ENCODE results near the gene WWOX.

Gene WWOX

DNA sequence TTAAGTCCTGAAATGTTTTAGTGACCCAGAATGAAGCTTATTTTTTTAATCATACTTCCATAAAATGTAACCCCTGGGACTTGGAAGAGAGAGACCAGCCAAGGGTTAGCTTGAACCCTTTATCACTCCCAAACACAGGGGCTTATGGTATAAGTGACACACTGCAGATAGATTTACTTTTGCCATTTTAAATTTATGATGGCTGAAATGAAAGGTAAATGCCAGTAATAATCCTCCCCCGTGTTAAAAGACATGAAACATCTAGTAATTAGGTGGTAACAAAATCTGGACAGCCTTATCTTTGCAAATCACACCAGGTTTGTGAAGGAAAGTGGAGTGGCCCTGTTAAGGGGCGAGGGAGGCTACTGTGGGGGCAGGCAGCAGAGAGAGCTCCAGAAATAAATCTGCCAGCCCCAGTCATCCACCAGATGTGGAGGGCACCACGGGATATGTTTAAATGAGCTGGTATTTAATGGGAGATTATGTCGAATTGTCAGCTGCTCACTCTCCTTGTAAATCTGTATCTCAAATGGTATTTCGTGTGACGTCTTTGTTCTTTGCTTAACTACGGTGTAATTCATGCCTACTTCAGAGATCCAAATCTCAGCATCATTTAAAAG, 326.5 kb downstream of the WWOX start:
- Histone ChIP-seq H3K4me1 (ENCODE audit: insufficient read depth, low read length) (no peaks in the 10 kb centered on the region), H3K36me3 (ENCODE audit: insufficient read depth, low read length) (peaks cover 9% of the 10 kb centered on the region; the same call in 1 of the 2 replicates), H3K79me2 (ENCODE audit: insufficient read depth, low read length) (no peaks in the 10 kb centered on the region), H3K27me3 (ENCODE audit: insufficient read depth, low read length, poor library complexity) (no peaks in the 10 kb centered on the region), H3K9ac (ENCODE audit: low read depth, low read length) (no peak overlapping the region), H3K4me2 (ENCODE audit: insufficient read depth, low read length) (no peak overlapping the region), H4K20me1 (ENCODE audit: insufficient read depth, low read length) (no peaks in the 10 kb centered on the region), H3K9me3 (ENCODE audit: insufficient read depth, low read length, severe bottlenecking) (peaks cover 2% of the 10 kb centered on the region), H3K27ac (ENCODE audit: low read length) (no peak overlapping the region), H2AFZ (ENCODE audit: low read depth, low read length) (no peak overlapping the region), H3K4me3 (ENCODE audit: low read depth in 1 of 2, low read length in 2 of 2) (no peak overlapping the region)
- no peak for ATAC-seq (ENCODE audit: insufficient read depth, low read depth)
- no peak for DNase-seq
- TF ChIP-seq, protein P1, sequence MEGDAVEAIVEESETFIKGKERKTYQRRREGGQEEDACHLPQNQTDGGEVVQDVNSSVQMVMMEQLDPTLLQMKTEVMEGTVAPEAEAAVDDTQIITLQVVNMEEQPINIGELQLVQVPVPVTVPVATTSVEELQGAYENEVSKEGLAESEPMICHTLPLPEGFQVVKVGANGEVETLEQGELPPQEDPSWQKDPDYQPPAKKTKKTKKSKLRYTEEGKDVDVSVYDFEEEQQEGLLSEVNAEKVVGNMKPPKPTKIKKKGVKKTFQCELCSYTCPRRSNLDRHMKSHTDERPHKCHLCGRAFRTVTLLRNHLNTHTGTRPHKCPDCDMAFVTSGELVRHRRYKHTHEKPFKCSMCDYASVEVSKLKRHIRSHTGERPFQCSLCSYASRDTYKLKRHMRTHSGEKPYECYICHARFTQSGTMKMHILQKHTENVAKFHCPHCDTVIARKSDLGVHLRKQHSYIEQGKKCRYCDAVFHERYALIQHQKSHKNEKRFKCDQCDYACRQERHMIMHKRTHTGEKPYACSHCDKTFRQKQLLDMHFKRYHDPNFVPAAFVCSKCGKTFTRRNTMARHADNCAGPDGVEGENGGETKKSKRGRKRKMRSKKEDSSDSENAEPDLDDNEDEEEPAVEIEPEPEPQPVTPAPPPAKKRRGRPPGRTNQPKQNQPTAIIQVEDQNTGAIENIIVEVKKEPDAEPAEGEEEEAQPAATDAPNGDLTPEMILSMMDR (IDR thresholded peaks at IDR 0.05; ENCODE audit: borderline replicate concordance, extremely low read depth, low read length, poor library complexity, severe bottlenecking), result no peak

DNA sequence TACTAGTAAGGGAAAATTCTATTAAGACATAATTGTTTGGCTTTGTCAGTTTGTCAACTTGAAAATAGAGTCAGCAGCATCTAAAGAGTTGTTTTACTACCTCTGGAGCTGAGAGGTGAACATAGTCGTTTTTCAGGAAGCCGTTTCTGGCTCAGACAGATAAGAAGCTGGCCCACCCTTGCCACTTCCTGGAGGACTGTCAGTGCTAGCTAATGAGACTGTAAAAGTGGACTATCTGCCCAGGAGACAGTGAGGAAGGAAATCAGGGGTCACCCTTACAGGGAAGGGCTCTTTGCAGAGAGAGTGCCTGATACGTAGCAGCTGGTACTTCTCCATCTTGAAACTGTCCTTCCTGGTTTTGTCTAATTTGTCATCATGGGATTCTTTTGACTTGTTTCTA, 328.7 kb downstream of the WWOX start:
- TF ChIP-seq, protein P1 (IDR thresholded peaks at IDR 0.05; ENCODE audit: borderline replicate concordance, extremely low read depth, low read length, poor library complexity, severe bottlenecking), result no peak
- no peak for TF ChIP-seq EZH2 (IDR thresholded peaks at IDR 0.05; ENCODE audit: borderline replicate concordance, low read depth, low read length, severe bottlenecking)
- no peaks in the 10 kb centered on the region for H4K20me1 ChIP-seq (ENCODE audit: insufficient read depth, low read length)
- H3K4me2 ChIP-seq (ENCODE audit: insufficient read depth, low read length), result no peak overlapping the region
- no peak overlapping the region for H2AFZ ChIP-seq (ENCODE audit: low read depth, low read length)
- H3K9me3 ChIP-seq (ENCODE audit: insufficient read depth, low read length, severe bottlenecking), result peaks cover 2% of the 10 kb centered on the region
- H3K4me3 ChIP-seq (ENCODE audit: low read depth in 1 of 2, low read length in 2 of 2), result no peak overlapping the region
- no peak for DNase-seq
- no peaks in the 10 kb centered on the region for H3K4me1 ChIP-seq (ENCODE audit: insufficient read depth, low read length)
- H3K9ac ChIP-seq (ENCODE audit: low read depth, low read length), result no peak overlapping the region
- no peaks in the 10 kb centered on the region for H3K27me3 ChIP-seq (ENCODE audit: insufficient read depth, low read length, poor library complexity)
- no peak overlapping the region for H3K27ac ChIP-seq (ENCODE audit: low read length)
- H3K79me2 ChIP-seq (ENCODE audit: insufficient read depth, low read length), result no peaks in the 10 kb centered on the region
- H3K36me3 ChIP-seq (ENCODE audit: insufficient read depth, low read length), result peaks cover 18% of the 10 kb centered on the region
- ATAC-seq (ENCODE audit: insufficient read depth, low read depth), result no peak

DNA sequence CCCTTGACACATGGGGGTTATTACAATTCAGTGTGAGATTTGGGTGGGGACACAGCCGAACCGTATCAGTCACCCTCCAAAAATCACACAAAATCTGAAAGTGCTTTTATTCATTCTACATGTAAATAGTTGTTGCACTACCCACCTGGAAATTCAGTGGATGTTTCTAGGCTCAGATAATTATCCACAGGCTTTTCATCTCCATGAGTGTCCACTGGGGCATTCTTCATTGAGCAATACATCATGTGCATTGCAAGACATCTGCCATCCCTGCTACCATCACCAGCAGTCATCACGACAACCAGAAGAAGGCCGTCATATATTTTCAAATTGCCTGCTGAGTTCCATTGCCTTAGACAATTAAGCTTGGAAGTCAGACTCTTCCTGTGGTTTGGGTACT, 330.8 kb downstream of the WWOX start:
- Histone ChIP-seq H3K9ac (ENCODE audit: low read depth, low read length) (no peak overlapping the region), H3K4me3 (ENCODE audit: low read depth in 1 of 2, low read length in 2 of 2) (no peak overlapping the region), H2AFZ (ENCODE audit: low read depth, low read length) (no peak overlapping the region), H3K79me2 (ENCODE audit: insufficient read depth, low read length) (no peaks in the 10 kb centered on the region), H4K20me1 (ENCODE audit: insufficient read depth, low read length) (no peaks in the 10 kb centered on the region), H3K27me3 (ENCODE audit: insufficient read depth, low read length, poor library complexity) (no peaks in the 10 kb centered on the region), H3K4me2 (ENCODE audit: insufficient read depth, low read length) (no peak overlapping the region), H3K36me3 (ENCODE audit: insufficient read depth, low read length) (peaks cover 24% of the 10 kb centered on the region), H3K9me3 (ENCODE audit: insufficient read depth, low read length, severe bottlenecking) (peaks cover 2% of the 10 kb centered on the region), H3K4me1 (ENCODE audit: insufficient read depth, low read length) (no peaks in the 10 kb centered on the region), H3K27ac (ENCODE audit: low read length) (no peak overlapping the region)
- ATAC-seq (ENCODE audit: insufficient read depth, low read depth) (no peak), DNase-seq (no peak)
- no peak for TF ChIP-seq EZH2 (IDR thresholded peaks at IDR 0.05; ENCODE audit: borderline replicate concordance, low read depth, low read length, severe bottlenecking)
- TF ChIP-seq, protein P1 (IDR thresholded peaks at IDR 0.05; ENCODE audit: borderline replicate concordance, extremely low read depth, low read length, poor library complexity, severe bottlenecking), result no peak
